OCI-LY1 (cell line): ENCODE results near the gene C17orf67.

Source experiments
- H2AFZ ChIP-seq: fragments of 200-600 bp; sonication (generic), shearing (Covaris generic); 2 replicates; pipeline ENCODE4 v1.6.0; 2014; ENCODE audit warnings: antibody characterized with exemption, mild to moderate bottlenecking, low read length
- H3F3A ChIP-seq: fragments of 200-600 bp; sonication (generic), shearing (Covaris generic); 2 replicates; pipeline ENCODE4 v1.6.0; 2014; ENCODE audit warnings: mild to moderate bottlenecking, antibody characterized with exemption, low read length, moderate library complexity; ENCODE audit not compliant: insufficient read depth
- H3K27ac ChIP-seq: fragments of 200-600 bp; sonication (generic); 2 replicates; pipeline ENCODE4 v1.5.1; 2014; ENCODE audit warnings: low read length, mixed run types, mild to moderate bottlenecking, low read depth; ENCODE audit not compliant: poor library complexity, severe bottlenecking
- H3K27me3 ChIP-seq: fragments of 200-600 bp; sonication (generic); 2 replicates; pipeline ENCODE4 v1.6.0; 2014; ENCODE audit warnings: antibody characterized with exemption, mild to moderate bottlenecking, low read length, moderate library complexity; ENCODE audit not compliant: insufficient read depth
- H3K36me3 ChIP-seq: fragments of 200-600 bp; sonication (generic); 2 replicates; pipeline ENCODE4 v1.6.1; 2014; ENCODE audit warnings: mild to moderate bottlenecking, antibody characterized with exemption, low read length, moderate library complexity, mixed read lengths; ENCODE audit not compliant: insufficient read depth
- H3K4me1 ChIP-seq: fragments of 200-600 bp; sonication (generic); 2 replicates; pipeline ENCODE4 v1.5.1; 2014; ENCODE audit warnings: mild to moderate bottlenecking, low read length, moderate library complexity; ENCODE audit not compliant: insufficient read depth, severe bottlenecking
- H3K4me2 ChIP-seq: fragments of 200-600 bp; sonication (generic), shearing (Covaris generic); 2 replicates; pipeline ENCODE4 v1.6.1; 2014; ENCODE audit warnings: low read length
- H3K4me3 ChIP-seq: fragments of 200-600 bp; sonication (generic); 2 replicates; pipeline ENCODE4 v1.5.1; 2014; ENCODE audit warnings: low read length, low read depth, mild to moderate bottlenecking, mixed read lengths; ENCODE audit not compliant: poor library complexity, severe bottlenecking
- H3K79me2 ChIP-seq: fragments of 200-600 bp; shearing (Covaris generic); 2 replicates; pipeline ENCODE4 v1.6.1; 2016; ENCODE audit warnings: mixed run types, low read length, mixed read lengths; ENCODE audit not compliant: insufficient read depth
- H3K9ac ChIP-seq: fragments of 200-600 bp; sonication (generic), shearing (Covaris generic); 2 replicates; pipeline ENCODE4 v1.6.1; 2014; ENCODE audit warnings: mild to moderate bottlenecking, low read length, mixed read lengths
- H3K9me2 ChIP-seq: fragments of 200-600 bp; sonication (generic), shearing (Covaris generic); 2 replicates; pipeline ENCODE4 v1.6.1; 2014; ENCODE audit warnings: low read depth, mild to moderate bottlenecking, low read length, mixed read lengths
- H3K9me3 ChIP-seq: fragments of 200-600 bp; shearing (Covaris generic); 2 replicates; pipeline ENCODE4 v1.6.1; 2014; ENCODE audit warnings: low read length, mixed read lengths
- H4K20me1 ChIP-seq: fragments of 200-600 bp; sonication (generic), shearing (Covaris generic); 2 replicates; pipeline ENCODE4 v1.6.0; 2016; ENCODE audit warnings: mild to moderate bottlenecking, low read length; ENCODE audit not compliant: insufficient read depth
- CTCF ChIP-seq: fragments of 200-600 bp; sonication (generic), shearing (Covaris generic); IDR thresholded peaks from 2 replicates; pipeline ENCODE4 v1.5.1; 2017; ENCODE audit warnings: mild to moderate bottlenecking, antibody characterized with exemption, low read length, moderate library complexity, mixed read lengths
- EZH2 ChIP-seq: fragments of 200-600 bp; sonication (generic), shearing (Covaris generic); IDR thresholded peaks from 2 replicates; pipeline ENCODE4 v1.8.0; 2017; ENCODE audit warnings: borderline replicate concordance, mixed run types, mild to moderate bottlenecking, antibody characterized with exemption, low read length, moderate library complexity, mixed read lengths

Gene C17orf67

DNA sequence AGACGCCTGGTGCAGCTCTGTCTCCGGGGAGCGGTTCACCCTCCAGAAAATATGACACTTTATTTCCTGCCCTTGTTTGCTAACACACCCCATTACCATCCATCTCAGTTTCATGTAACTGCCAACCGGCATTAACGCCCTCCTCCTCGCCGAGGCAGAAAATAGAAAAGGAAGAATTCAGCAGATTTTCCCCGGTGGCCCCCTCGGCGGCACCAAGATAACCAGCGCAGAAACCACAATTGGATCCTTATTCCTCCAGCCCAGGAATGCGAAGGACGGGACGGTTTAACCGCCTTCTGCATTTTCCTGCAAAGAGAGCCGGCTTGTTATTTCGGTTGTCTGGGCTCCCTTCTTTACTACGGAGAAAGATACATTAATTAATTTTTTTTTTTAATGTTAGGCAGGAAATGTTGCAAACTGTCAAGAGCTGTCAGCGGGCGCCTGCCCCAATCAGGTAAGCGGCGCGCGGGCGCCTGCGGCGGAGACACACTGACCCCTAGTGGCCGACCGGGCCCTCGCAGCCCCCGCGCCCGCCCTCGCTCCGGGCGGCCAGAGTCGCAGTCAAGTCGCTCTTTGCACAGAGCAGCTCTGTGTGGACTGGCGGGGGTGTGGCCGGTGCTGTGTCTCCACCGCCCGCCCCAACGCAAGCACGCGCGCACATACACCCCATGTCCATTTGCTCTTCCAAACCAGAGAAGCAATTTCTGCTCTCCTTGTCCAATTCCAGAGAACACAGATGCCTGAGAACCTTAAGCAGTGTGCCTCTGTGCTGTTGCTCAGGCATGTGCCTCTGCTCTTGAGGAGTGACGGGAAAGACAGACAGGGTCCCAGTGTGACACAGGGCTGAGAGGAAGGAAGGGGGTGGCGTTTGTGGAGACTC, 53.6 kb downstream of the C17orf67 start:
- Histone ChIP-seq H3K36me3 (no peaks in the 10 kb centered on the region), H3K27ac (no peak overlapping the region), H3K79me2 (no peaks in the 10 kb centered on the region), H3K27me3 (no peaks in the 10 kb centered on the region), H3K4me1 (peaks cover 26% of the 10 kb centered on the region), H3K9me3 (no peaks in the 10 kb centered on the region), H4K20me1 (no peaks in the 10 kb centered on the region), H3K9me2 (no peaks in the 10 kb centered on the region), H3K4me3 (peak overlapping the region; percentile 45), H3K9ac (peak overlapping the region; percentile 45; the same call in 1 of the 2 replicates), H3F3A (no peaks in the 10 kb centered on the region), H3K4me2 (peak overlapping the region; percentile 77), H2AFZ (peak overlapping the region; percentile 89; the same call in 1 of the 2 replicates)
- no peak for TF ChIP-seq EZH2
- peak; percentile 94 for TF ChIP-seq CTCF

DNA sequence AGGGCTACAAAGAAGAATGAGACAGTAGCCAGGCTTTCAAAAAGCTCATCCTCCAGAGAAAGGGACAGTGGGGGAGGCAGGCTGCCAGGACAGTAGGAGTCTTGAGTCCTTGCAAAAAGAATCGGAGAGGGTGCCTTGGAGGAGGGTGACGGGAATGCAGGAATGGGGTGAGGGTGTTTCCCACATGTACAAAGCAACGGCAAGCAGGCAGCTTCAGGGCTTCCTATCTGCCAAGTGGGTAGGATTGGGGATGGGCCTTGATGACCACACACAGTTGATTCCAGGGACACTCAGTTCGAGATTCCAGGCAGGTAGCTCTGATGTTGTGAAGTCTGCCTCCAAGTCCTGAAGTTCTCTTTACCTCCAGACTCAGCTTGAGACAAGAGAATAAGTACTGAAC, 54.4 kb downstream of the C17orf67 start:
- no peak overlapping the region for H3K4me3 ChIP-seq

DNA sequence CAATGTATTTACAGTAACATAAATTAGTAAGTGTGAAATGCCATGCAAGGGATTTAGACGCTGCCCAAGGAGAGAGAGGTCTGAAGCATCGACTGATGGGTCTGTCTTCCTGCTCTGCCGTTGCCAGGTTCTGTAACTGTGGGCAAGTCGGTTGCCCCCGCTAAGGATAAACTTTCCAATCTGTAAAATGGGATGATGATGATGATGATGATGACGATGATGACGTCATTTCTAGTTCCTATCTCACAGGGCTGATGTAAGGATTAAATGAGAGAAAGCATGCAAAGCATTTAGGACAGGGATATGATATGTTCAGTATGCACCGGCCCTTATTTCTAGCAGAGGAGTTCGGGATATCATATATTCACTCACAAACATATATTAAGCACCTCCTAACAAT, 54.8 kb downstream of the C17orf67 start:
- no peak overlapping the region for H2AFZ ChIP-seq
- H3F3A ChIP-seq, result no peaks in the 10 kb centered on the region
- no peaks in the 10 kb centered on the region for H3K9me3 ChIP-seq
- H3K27me3 ChIP-seq, result no peaks in the 10 kb centered on the region
- no peaks in the 10 kb centered on the region for H4K20me1 ChIP-seq
- H3K79me2 ChIP-seq, result no peaks in the 10 kb centered on the region
- H3K4me1 ChIP-seq, result peaks cover 21% of the 10 kb centered on the region
- H3K27ac ChIP-seq, result no peak overlapping the region
- H3K9ac ChIP-seq, result no peak overlapping the region; the same call in 1 of the 2 replicates
- H3K4me2 ChIP-seq, result no peak overlapping the region
- H3K9me2 ChIP-seq, result no peaks in the 10 kb centered on the region
- H3K4me3 ChIP-seq, result no peak overlapping the region
- H3K36me3 ChIP-seq, result no peaks in the 10 kb centered on the region
- TF ChIP-seq EZH2, result no peak

More for the DNA sequence above, 54.4 kb downstream of the C17orf67 start:
- Histone ChIP-seq H3K9me2 (no peaks in the 10 kb centered on the region), H3K9ac (peak overlapping the region; percentile 8; the same call in 1 of the 2 replicates), H2AFZ (no peak overlapping the region), H3K9me3 (no peaks in the 10 kb centered on the region), H3K4me1 (peaks cover 21% of the 10 kb centered on the region), H4K20me1 (no peaks in the 10 kb centered on the region), H3K27ac (peak overlapping the region; percentile 5), H3K36me3 (no peaks in the 10 kb centered on the region), H3K79me2 (no peaks in the 10 kb centered on the region), H3F3A (no peaks in the 10 kb centered on the region), H3K4me2 (peak overlapping the region; percentile 77), H3K27me3 (no peaks in the 10 kb centered on the region)
- TF ChIP-seq CTCF (no peak), EZH2 (no peak)

DNA sequence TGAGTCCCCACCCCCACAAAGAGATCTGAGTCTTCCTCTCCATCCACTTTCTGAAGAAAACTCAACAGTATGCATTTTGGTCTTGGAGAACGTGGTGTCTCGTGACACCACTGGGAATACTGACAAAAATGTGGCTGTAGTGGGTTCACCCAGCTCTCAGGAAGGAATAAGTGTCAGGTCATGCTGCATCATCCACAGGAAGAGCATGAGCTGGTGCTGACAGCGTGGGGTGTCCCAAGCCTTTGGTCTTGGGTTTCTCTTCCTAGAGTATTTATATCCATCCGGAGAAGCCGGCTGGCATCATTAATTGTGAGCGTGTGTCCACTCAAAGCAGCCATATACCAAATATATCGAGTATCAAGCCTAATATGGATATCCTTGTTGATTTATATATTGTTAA, 55.9 kb downstream of the C17orf67 start:
- H3K36me3 ChIP-seq, result no peaks in the 10 kb centered on the region
- no peak overlapping the region for H3K4me2 ChIP-seq
- no peaks in the 10 kb centered on the region for H3K9me2 ChIP-seq
- no peaks in the 10 kb centered on the region for H3K79me2 ChIP-seq
- no peak overlapping the region for H3K4me3 ChIP-seq
- H3K9me3 ChIP-seq, result no peaks in the 10 kb centered on the region
- no peak overlapping the region for H3K9ac ChIP-seq
- H4K20me1 ChIP-seq, result no peaks in the 10 kb centered on the region
- no peak overlapping the region for H3K27ac ChIP-seq
- H3F3A ChIP-seq, result no peaks in the 10 kb centered on the region
- no peaks in the 10 kb centered on the region for H3K27me3 ChIP-seq
- no peak overlapping the region for H2AFZ ChIP-seq
- H3K4me1 ChIP-seq, result peaks cover 21% of the 10 kb centered on the region
- no peak for TF ChIP-seq CTCF
- no peak for TF ChIP-seq EZH2
